B cell (primary cell): Measurements from ENCODE around the gene ATP5F1B.

Source experiments
- CTCF ChIP-seq: fragments of 200-600 bp; IDR thresholded peaks from one replicate; pipeline ENCODE4 v1.8.0; 2022; ENCODE audit warnings: antibody characterized with exemption, mild to moderate bottlenecking
- EZH2 ChIP-seq: IDR thresholded peaks from 2 replicates; pipeline ENCODE4 v1.6.1; 2012; ENCODE audit warnings: borderline replicate concordance, low read depth, mild to moderate bottlenecking, moderate library complexity, low read length; ENCODE audit not compliant: insufficient read depth, poor library complexity, severe bottlenecking

- no peak for TF ChIP-seq CTCF
- no peak for TF ChIP-seq EZH2
Observed at GRCh38 chr12:56599041-56599440, 46.7 kb downstream of the ATP5F1B start.
